ENCODE results near the gene SLC6A12. TPM values are rescaled to one million over a fixed set of nuclear protein-coding genes. Genes with fewer than 3 reads are reported as not detected.

The SLC6A12 gene
- polyA plus RNA-seq (2013, experiment 1 of 4) = 0.81 TPM
- 0.89 TPM for polyA plus RNA-seq (2013, experiment 2 of 4)
- 0.37 TPM for polyA plus RNA-seq (2013, experiment 3 of 4)
- 0.57 TPM for polyA plus RNA-seq (2013, experiment 4 of 4)

DNA sequence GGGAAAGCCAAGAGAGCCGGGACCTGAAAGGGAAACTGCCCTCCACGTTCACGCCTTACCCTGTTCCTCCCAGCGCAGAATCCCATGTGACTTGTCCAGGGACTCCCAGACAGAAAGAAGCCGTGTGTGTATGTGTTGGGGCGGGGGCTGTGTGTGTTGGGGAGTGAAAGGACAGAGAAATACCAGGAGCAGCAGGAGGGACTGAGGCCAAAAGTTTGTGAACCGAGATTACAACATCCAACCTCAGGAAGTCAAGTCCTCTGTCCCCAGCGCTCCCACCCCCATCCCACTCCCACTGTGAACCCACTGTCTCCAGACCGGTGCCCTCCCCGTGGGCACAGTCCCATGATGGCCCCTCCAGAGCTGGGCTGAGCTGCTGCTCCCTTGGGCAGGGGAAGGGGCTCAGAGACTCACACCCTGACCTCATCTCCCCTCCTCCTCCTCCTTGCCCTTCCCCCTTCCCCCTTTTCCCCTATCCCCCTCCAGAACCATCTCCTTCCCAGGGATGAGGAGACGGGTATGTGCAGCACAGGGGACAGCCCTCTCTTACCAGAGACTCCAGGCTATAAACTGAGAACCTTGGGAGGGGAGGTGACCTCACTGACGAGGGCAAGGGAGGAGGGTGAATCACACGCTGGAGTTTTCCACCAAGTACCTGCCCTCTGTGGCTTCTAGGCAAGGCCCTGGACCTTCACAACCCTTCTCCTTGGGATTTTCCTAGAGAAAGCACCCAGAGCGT is at the start of gene SLC6A12:
SLC6A12 (minus strand) TSS at position 155 of the 739 bp plus-strand sequence. CDS start 4,171 bp downstream, outside the sequence.
- 31% methylated on average over 14 of the region's 14 CpGs for WGBS, 2 experiments
- Histone ChIP-seq H3K4me3 (ENCODE audit: insufficient read depth, low read depth, low read length) (no peak within 1 kb of the TSS), H3K27me3 (ENCODE audit: control insufficient read depth, insufficient read depth, low read length, poor library complexity, severe bottlenecking) (peaks cover 30% of the 10 kb centered on the region), H3K27ac (ENCODE audit: insufficient read depth, low read depth, low read length, poor library complexity, severe bottlenecking) (no peak within 1 kb of the TSS), H3K4me1 (ENCODE audit: control insufficient read depth, insufficient read depth, low read length) (peaks cover 33% of the 10 kb centered on the region), H3K36me3 (ENCODE audit: control insufficient read depth, insufficient read depth, low read length) (no peaks in the 10 kb centered on the region), H3K9me3 (ENCODE audit: control insufficient read depth, low read length) (no peaks in the 10 kb centered on the region)

DNA sequence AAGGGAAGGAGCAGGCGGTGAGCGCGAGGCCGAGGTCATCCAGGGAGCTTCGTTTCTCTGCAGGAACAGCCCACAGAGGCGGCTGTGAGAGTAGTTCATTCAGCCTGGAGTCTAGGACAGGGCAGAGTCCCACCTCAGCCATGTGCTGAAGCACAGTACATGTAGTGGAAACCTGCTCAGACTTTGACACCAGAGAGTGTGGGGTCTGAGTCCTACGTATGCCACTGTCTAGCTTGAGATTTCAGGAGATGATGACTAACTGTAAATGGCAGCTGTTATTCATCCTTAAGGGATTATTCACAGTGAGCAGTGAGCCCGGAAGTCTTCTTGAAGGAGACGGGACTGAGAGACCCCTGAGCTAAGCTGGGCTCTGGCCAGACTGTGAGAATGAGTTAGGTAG is 49.6 kb upstream of the SLC6A12 start:
- no peaks in the 10 kb centered on the region for H3K9me3 ChIP-seq (ENCODE audit: control insufficient read depth, low read length)
- H3K4me1 ChIP-seq (ENCODE audit: control insufficient read depth, insufficient read depth, low read length) = peaks cover 5% of the 10 kb centered on the region
- no peak overlapping the region for H3K4me3 ChIP-seq (ENCODE audit: insufficient read depth, low read depth, low read length)
- no peak overlapping the region for H3K27ac ChIP-seq (ENCODE audit: insufficient read depth, low read depth, low read length, poor library complexity, severe bottlenecking)
- no peaks in the 10 kb centered on the region for H3K36me3 ChIP-seq (ENCODE audit: control insufficient read depth, insufficient read depth, low read length)
- H3K27me3 ChIP-seq (ENCODE audit: control insufficient read depth, insufficient read depth, low read length, poor library complexity, severe bottlenecking) = no peaks in the 10 kb centered on the region
- WGBS, 2 experiments = 91 to 92% methylated on average over 9 of the region's 9 CpGs

DNA sequence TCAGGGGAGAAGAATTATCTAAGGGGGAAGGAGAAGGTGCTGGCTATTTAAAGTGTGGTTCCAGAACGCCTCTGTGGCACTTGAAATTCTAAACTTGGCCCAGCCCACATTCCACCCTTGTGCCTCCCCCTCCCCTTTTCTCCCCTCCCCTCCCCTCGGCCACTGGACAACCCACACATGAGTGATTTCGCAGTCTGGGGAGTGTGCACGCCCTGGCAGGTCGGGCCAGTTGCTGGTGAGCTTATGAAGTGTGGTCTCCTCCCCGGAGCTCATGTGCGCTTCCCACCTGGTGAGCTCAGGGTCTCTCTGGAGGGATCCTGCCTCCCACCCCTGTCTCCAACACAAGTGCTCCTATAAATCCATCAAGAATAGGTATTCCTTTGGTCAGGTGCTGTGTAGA is 48.9 kb upstream of the SLC6A12 start, which contains the start of gene SLC6A13:
SLC6A13 (minus strand) TSS at position 20 of the 400 bp plus-strand sequence. CDS start 2,784 bp downstream, outside the sequence.
- Histone ChIP-seq H3K27ac (ENCODE audit: insufficient read depth, low read depth, low read length, poor library complexity, severe bottlenecking) (no peak within 1 kb of the TSS), H3K4me1 (ENCODE audit: control insufficient read depth, insufficient read depth, low read length) (peaks cover 3% of the 10 kb centered on the region), H3K36me3 (ENCODE audit: control insufficient read depth, insufficient read depth, low read length) (no peaks in the 10 kb centered on the region), H3K27me3 (ENCODE audit: control insufficient read depth, insufficient read depth, low read length, poor library complexity, severe bottlenecking) (no peaks in the 10 kb centered on the region), H3K9me3 (ENCODE audit: control insufficient read depth, low read length) (no peaks in the 10 kb centered on the region), H3K4me3 (ENCODE audit: insufficient read depth, low read depth, low read length) (no peak within 1 kb of the TSS)
- WGBS, 2 experiments = 69% methylated on average over 7 of the region's 7 CpGs

DNA sequence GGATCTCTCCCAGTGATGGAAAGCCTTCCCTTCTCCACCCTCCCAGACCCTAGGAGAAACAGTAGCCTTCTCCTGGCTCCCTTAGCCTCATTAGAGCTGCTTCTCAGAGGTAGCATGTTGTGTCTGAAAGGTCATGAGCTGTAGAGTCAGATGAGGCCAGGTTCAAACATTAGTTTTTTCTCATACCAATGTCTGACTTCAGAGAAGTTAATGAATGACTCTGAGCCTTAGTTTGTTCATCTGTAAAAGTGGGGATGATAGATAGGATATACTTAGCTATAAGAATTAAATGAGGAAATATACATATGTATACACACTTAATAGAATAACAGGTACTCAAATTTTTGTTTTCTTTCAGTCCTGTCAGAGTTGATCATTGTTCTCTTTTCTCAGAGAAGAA is 48.2 kb upstream of the SLC6A12 start:
- H3K27me3 ChIP-seq (ENCODE audit: control insufficient read depth, insufficient read depth, low read length, poor library complexity, severe bottlenecking) = no peaks in the 10 kb centered on the region
- H3K4me1 ChIP-seq (ENCODE audit: control insufficient read depth, insufficient read depth, low read length) = no peaks in the 10 kb centered on the region
- H3K36me3 ChIP-seq (ENCODE audit: control insufficient read depth, insufficient read depth, low read length) = no peaks in the 10 kb centered on the region
- no peaks in the 10 kb centered on the region for H3K9me3 ChIP-seq (ENCODE audit: control insufficient read depth, low read length)
- H3K4me3 ChIP-seq (ENCODE audit: insufficient read depth, low read depth, low read length) = no peak overlapping the region
- no peak overlapping the region for H3K27ac ChIP-seq (ENCODE audit: insufficient read depth, low read depth, low read length, poor library complexity, severe bottlenecking)

DNA sequence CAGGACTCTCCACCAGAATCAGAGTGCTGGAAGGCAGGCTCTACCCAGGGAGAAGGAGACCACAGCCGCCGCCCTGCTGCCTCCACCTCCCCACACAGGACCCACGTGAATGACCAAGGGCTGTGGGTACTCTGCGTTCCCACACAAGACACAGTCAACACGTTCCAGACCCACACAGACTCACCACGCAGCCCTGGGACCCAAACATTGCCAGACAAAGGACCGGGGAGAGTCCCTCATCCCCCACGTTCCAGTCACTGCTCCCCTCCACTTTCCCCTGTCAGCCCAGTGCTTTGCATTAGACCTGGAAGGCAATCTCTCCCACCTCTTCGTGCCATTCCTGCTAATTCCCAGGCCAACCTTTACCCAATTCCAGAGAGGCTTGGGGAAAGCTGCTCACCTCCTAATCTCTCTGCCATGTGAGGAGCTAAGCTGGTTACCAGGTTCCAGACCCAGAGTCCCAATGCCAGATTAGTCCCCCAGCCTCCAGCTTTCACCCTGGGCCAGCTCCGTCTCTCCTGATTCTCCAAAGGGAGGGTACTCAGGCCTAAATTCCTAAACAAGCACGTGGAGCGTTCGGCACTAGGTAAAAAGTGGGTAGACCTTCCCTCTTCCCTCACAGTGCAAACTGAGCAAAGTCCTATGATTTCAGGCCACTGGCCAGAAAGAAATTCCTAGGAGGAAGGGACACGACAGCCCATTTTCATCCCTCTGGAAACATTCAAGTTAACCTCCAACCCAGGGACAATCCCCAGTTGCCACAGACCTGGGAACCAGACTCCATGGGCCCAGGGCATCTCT is 43.8 kb upstream of the SLC6A12 start:
- Histone ChIP-seq H3K27ac (ENCODE audit: insufficient read depth, low read depth, low read length, poor library complexity, severe bottlenecking) (no peak overlapping the region), H3K4me1 (ENCODE audit: control insufficient read depth, insufficient read depth, low read length) (no peaks in the 10 kb centered on the region), H3K36me3 (ENCODE audit: control insufficient read depth, insufficient read depth, low read length) (no peaks in the 10 kb centered on the region), H3K9me3 (ENCODE audit: control insufficient read depth, low read length) (no peaks in the 10 kb centered on the region), H3K4me3 (ENCODE audit: insufficient read depth, low read depth, low read length) (no peak overlapping the region), H3K27me3 (ENCODE audit: control insufficient read depth, insufficient read depth, low read length, poor library complexity, severe bottlenecking) (no peaks in the 10 kb centered on the region)
- 84 to 88% methylated on average over 14 of the region's 14 CpGs for whole genome bisulfite sequencing, 2 experiments

DNA sequence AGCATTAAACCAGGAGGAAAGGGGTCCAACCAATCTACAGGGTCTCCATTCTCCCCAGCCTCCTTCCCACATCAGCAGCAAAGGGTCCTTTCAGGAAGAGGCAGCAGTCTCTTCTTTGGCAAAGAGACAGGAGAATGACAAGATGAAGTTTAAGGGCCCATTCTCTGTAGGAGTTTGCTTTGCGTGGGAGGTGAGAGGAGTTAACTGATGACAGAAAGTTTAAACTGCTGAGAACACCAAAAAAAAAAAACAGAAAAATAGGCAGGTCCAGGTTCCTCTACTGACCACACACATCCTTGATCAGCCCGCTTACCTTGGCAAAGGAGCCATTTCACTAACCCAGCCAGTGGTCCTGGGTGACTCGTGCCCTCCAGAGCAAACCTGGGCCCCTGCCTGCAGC is 43.0 kb upstream of the SLC6A12 start:
- H3K36me3 ChIP-seq (ENCODE audit: control insufficient read depth, insufficient read depth, low read length) = no peaks in the 10 kb centered on the region
- no peaks in the 10 kb centered on the region for H3K9me3 ChIP-seq (ENCODE audit: control insufficient read depth, low read length)
- no peak overlapping the region for H3K4me3 ChIP-seq (ENCODE audit: insufficient read depth, low read depth, low read length)
- H3K4me1 ChIP-seq (ENCODE audit: control insufficient read depth, insufficient read depth, low read length) = no peaks in the 10 kb centered on the region
- WGBS, 2 experiments = 89 to 90% methylated on average over 3 of the region's 3 CpGs
- H3K27ac ChIP-seq (ENCODE audit: insufficient read depth, low read depth, low read length, poor library complexity, severe bottlenecking) = no peak overlapping the region
- H3K27me3 ChIP-seq (ENCODE audit: control insufficient read depth, insufficient read depth, low read length, poor library complexity, severe bottlenecking) = no peaks in the 10 kb centered on the region

DNA sequence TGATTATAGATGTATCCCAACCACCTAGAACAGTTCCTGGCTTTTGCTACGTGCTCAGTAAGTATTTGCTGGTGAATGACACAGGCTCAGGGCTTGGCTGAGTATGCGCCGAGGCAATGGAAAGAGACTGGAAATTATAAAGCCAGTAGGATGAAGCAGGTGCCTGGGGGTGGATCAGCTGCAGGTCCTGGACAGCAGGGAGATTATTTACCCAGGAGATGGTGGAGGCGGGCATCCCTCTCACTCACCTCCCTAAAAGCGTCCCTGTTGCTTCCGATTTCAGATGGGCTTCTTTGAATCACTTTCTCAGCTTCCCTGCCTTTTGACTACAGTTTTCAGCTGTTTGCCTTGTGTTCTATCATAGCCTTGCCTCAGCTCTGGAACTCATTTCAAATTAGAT is 42.3 kb upstream of the SLC6A12 start:
- no peaks in the 10 kb centered on the region for H3K27me3 ChIP-seq (ENCODE audit: control insufficient read depth, insufficient read depth, low read length, poor library complexity, severe bottlenecking)

DNA sequence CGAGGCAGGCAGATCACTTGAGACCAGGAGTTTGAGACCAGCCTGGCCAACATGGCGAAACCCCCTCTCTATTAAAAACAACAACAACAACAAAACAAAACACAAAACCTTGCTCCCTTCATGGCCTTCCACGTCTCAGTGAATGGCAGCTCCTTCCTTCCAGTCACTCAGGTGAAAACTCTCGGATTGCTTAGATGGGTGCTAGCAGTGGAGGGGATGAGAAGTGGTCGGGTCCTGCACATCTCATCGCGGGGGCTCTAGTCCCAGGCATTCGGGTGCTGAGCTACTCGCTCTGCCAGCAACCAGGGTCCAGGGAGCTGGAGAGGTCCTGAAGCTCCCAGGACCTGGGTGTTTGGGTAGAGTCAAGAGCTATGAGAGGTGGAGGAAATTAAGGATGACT is 41.0 kb upstream of the SLC6A12 start:
- Histone ChIP-seq H3K27ac (ENCODE audit: insufficient read depth, low read depth, low read length, poor library complexity, severe bottlenecking) (no peak overlapping the region), H3K27me3 (ENCODE audit: control insufficient read depth, insufficient read depth, low read length, poor library complexity, severe bottlenecking) (no peaks in the 10 kb centered on the region)

More for the DNA sequence above, 42.3 kb upstream of the SLC6A12 start:
- H3K9me3 ChIP-seq (ENCODE audit: control insufficient read depth, low read length) = no peaks in the 10 kb centered on the region
- H3K36me3 ChIP-seq (ENCODE audit: control insufficient read depth, insufficient read depth, low read length) = no peaks in the 10 kb centered on the region
- no peak overlapping the region for H3K4me3 ChIP-seq (ENCODE audit: insufficient read depth, low read depth, low read length)
- H3K4me1 ChIP-seq (ENCODE audit: control insufficient read depth, insufficient read depth, low read length) = no peaks in the 10 kb centered on the region
- H3K27ac ChIP-seq (ENCODE audit: insufficient read depth, low read depth, low read length, poor library complexity, severe bottlenecking) = no peak overlapping the region
- 91 to 93% methylated on average over 6 of the region's 6 CpGs for WGBS, 2 experiments

DNA sequence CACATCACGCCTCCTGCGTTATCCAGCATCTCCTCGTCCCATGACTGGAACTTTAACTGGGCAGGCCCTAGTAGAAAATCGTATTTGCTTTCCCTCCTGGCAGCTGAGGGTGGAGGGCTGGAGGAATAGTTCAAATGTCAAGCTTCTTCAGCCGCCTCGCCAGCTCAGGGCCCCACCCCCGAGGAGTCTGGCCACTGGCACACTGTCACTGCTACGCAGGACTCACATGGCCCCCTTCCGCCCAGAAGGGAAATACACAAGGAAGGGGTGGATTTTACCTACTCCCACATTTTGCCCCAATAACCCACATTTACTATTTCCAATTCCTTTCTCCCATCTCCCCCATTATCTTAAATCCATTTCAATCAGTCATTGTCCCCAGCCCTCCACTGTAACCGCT is 40.1 kb upstream of the SLC6A12 start:
- Histone ChIP-seq H3K4me3 (ENCODE audit: insufficient read depth, low read depth, low read length) (no peak overlapping the region), H3K4me1 (ENCODE audit: control insufficient read depth, insufficient read depth, low read length) (no peaks in the 10 kb centered on the region), H3K36me3 (ENCODE audit: control insufficient read depth, insufficient read depth, low read length) (no peaks in the 10 kb centered on the region), H3K27ac (ENCODE audit: insufficient read depth, low read depth, low read length, poor library complexity, severe bottlenecking) (no peak overlapping the region), H3K9me3 (ENCODE audit: control insufficient read depth, low read length) (no peaks in the 10 kb centered on the region), H3K27me3 (ENCODE audit: control insufficient read depth, insufficient read depth, low read length, poor library complexity, severe bottlenecking) (no peaks in the 10 kb centered on the region)
- WGBS, 2 experiments = 75 to 79% methylated on average over 10 of the region's 10 CpGs

More for the DNA sequence above, 41.0 kb upstream of the SLC6A12 start:
- no peaks in the 10 kb centered on the region for H3K9me3 ChIP-seq (ENCODE audit: control insufficient read depth, low read length)
- 84 to 85% methylated on average over 9 of the region's 9 CpGs for WGBS, 2 experiments
- H3K4me3 ChIP-seq (ENCODE audit: insufficient read depth, low read depth, low read length) = no peak overlapping the region
- no peaks in the 10 kb centered on the region for H3K36me3 ChIP-seq (ENCODE audit: control insufficient read depth, insufficient read depth, low read length)
- H3K4me1 ChIP-seq (ENCODE audit: control insufficient read depth, insufficient read depth, low read length) = no peaks in the 10 kb centered on the region

DNA sequence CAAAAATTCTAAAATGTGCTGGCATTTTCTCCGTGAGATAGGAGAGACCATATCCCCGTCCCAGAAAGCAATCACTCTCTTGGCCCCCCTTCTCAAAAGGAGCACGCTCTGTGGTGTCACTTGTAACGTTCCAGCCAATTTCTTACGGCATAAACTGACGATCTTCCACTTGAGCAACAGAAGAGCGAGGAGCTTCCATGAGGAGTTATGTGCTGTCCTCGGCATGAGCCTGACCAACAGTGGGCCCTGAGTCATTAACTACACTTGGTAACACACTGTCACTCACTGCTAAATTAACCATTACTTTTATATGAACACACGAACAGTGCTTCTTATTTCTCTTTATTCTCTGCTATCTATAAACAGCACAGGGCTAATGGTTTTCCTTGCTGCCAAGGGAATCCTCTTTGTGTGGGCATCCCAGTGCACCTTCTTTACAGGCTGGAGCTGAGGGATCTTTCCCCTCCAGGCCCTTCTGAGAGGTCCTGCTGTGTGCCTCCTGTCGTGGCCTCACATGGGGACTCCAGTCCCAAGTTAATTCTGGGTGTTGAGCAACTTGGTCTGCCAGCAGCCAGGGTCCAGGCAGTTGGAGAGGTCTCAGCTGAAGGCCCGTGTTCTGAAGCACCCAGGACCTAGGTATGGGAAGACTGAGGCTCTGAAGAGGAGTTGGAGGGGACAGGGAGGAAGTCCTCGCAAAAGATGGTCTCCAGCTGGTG is 39.3 kb upstream of the SLC6A12 start:
- WGBS, 2 experiments = 91 to 92% methylated on average over 12 of the region's 12 CpGs
- H3K4me1 ChIP-seq (ENCODE audit: control insufficient read depth, insufficient read depth, low read length) = no peaks in the 10 kb centered on the region
- H3K36me3 ChIP-seq (ENCODE audit: control insufficient read depth, insufficient read depth, low read length) = no peaks in the 10 kb centered on the region
- no peak overlapping the region for H3K4me3 ChIP-seq (ENCODE audit: insufficient read depth, low read depth, low read length)
- no peak overlapping the region for H3K27ac ChIP-seq (ENCODE audit: insufficient read depth, low read depth, low read length, poor library complexity, severe bottlenecking)
- no peaks in the 10 kb centered on the region for H3K9me3 ChIP-seq (ENCODE audit: control insufficient read depth, low read length)
- no peaks in the 10 kb centered on the region for H3K27me3 ChIP-seq (ENCODE audit: control insufficient read depth, insufficient read depth, low read length, poor library complexity, severe bottlenecking)

All from ectodermal cell (in vitro differentiated cells).